GM19324 (cell line): ENCODE data around the gene VARS2.
"Not testable (repeated sequence)": the region's sequence is repeated elsewhere in the genome, so short reads cannot be mapped to it uniquely, and the experiment has no call there.

Experiments
- ATAC-seq: cut with Tn5 transposase; IDR thresholded peaks from one replicate; pipeline ENCODE4 v1.9.1; 2021; ENCODE audit warnings: mild to moderate bottlenecking, moderate library complexity; ENCODE audit not compliant: unreplicated experiment, low FRiP score

The VARS2 gene

GRCh38 chr6:30922447-30922852 is 8.4 kb downstream of the VARS2 start:
- no peak for ATAC-seq

- not testable (repeated sequence) for ATAC-seq
These were observed 10.1 kb downstream of the VARS2 start for GRCh38 chr6:30924040-30924627.

GRCh38 chr6:30926644-30927043 is 12.6 kb downstream of the VARS2 start:
- no peak for ATAC-seq

- not testable (repeated sequence) for ATAC-seq
These were observed 13.0 kb downstream of the VARS2 start for GRCh38 chr6:30927080-30927479.

GRCh38 chr6:30928677-30929076 is 14.6 kb downstream of the VARS2 start:
- no peak for ATAC-seq

- no peak for ATAC-seq
These were observed 16.5 kb downstream of the VARS2 start for GRCh38 chr6:30930506-30930905.

GRCh38 chr6:30931272-30931671 is 17.2 kb downstream of the VARS2 start:
- ATAC-seq: no peak

- ATAC-seq: no peak
These were observed 18.1 kb downstream of the VARS2 start, which contains the start of gene SFTA2 for GRCh38 chr6:30931969-30932645. Gene SFTA2, minus strand, starts transcription at chr6:30932170. Its CDS starts 74 bp downstream, at chr6:30932096.

GRCh38 chr6:30932665-30933365 is 18.8 kb downstream of the VARS2 start:
- no peak for ATAC-seq

GRCh38 chr6:30935018-30935417 is 21.0 kb downstream of the VARS2 start:
- ATAC-seq: no peak

- ATAC-seq: no peak
These were observed 23.2 kb downstream of the VARS2 start for GRCh38 chr6:30937265-30937664.

- no peak for ATAC-seq
These were observed 24.7 kb downstream of the VARS2 start for GRCh38 chr6:30938730-30939129.

- no peak for ATAC-seq
These were observed 25.4 kb downstream of the VARS2 start for GRCh38 chr6:30939473-30939872.

- ATAC-seq: no peak
These were observed 26.4 kb downstream of the VARS2 start, which contains the start of gene MUCL3 for GRCh38 chr6:30940361-30940986. Gene MUCL3, plus strand, starts transcription at chr6:30940973. Its CDS starts 27 bp downstream, at chr6:30941000.

GRCh38 chr6:30942338-30943060 is 28.5 kb downstream of the VARS2 start:
- ATAC-seq: no peak

- ATAC-seq: no peak
These were observed 30.0 kb downstream of the VARS2 start for GRCh38 chr6:30944051-30944450.

GRCh38 chr6:30945281-30945680 is 31.2 kb downstream of the VARS2 start:
- no peak for ATAC-seq

- no peak for ATAC-seq
These were observed 33.2 kb downstream of the VARS2 start for GRCh38 chr6:30947231-30947630.

GRCh38 chr6:30948811-30949210 is 34.8 kb downstream of the VARS2 start:
- ATAC-seq: no peak

- no peak for ATAC-seq
These were observed 38.0 kb downstream of the VARS2 start for GRCh38 chr6:30951907-30952469.
